Lung (tissue), 12 donors: Measurements from ENCODE around the gene HLCS. TPM values are rescaled to one million over a fixed set of nuclear protein-coding genes. Genes with fewer than 3 reads are reported as not detected.

Experiments
- ATAC-seq: fragments of 200-7000 bp; cut with Tn5 transposase; one replicate; pipeline ENCODE4 v1.9.1; 2020; ENCODE audit warnings: moderate number of reproducible peaks; ENCODE audit not compliant: insufficient read depth, low FRiP score
- DNase-seq, 3 donors: peaks; one replicate each; pipeline ENCODE4 v3.0.0-alpha.2; 2013 to 2017
- H3K27ac ChIP-seq, 2 donors: one replicate each; pipeline ENCODE4 v1.5.1; 2013; ENCODE audit warnings: mild to moderate bottlenecking in 2 of 2, moderate library complexity in 2 of 2, control low read depth in 1 of 2, inconsistent platforms in 1 of 2, low read depth in 1 of 2, low read length in 1 of 2
- H3K27me3 ChIP-seq, 3 donors: one replicate each; pipeline ENCODE4 v1.5.1; 2013; ENCODE audit warnings: low read length in 2 of 3; ENCODE audit not compliant: control insufficient read depth in 3 of 3, insufficient read depth in 3 of 3
- H3K36me3 ChIP-seq, 4 donors: one replicate each; pipeline ENCODE4 v1.5.1; 2013; ENCODE audit warnings: low read length in 4 of 4, mild to moderate bottlenecking in 1 of 4, moderate library complexity in 1 of 4; ENCODE audit not compliant: control insufficient read depth in 4 of 4, insufficient read depth in 4 of 4
- H3K4me1 ChIP-seq, 5 donors: one replicate each; pipeline ENCODE4 v1.5.1; 2013; ENCODE audit warnings: low read length in 5 of 5, mild to moderate bottlenecking in 2 of 5, moderate library complexity in 1 of 5; ENCODE audit not compliant: control insufficient read depth in 5 of 5, insufficient read depth in 5 of 5
- H3K4me3 ChIP-seq: one replicate; pipeline ENCODE4 v1.5.1; 2013; ENCODE audit warnings: mild to moderate bottlenecking, control low read depth, moderate library complexity
- H3K9ac ChIP-seq, 2 donors: one replicate each; pipeline ENCODE4 v1.5.1; 2013; ENCODE audit warnings: low read length in 2 of 2, control low read depth in 1 of 2; ENCODE audit not compliant: insufficient read depth in 1 of 2
- H3K9me3 ChIP-seq, 4 donors: one replicate each; pipeline ENCODE4 v1.5.1; 2013; ENCODE audit warnings: low read length in 3 of 4, mild to moderate bottlenecking in 1 of 4, moderate library complexity in 1 of 4; ENCODE audit not compliant: control insufficient read depth in 4 of 4, insufficient read depth in 3 of 4
- CTCF ChIP-seq: IDR thresholded peaks from 2 replicates; pipeline ENCODE4 v1.5.1; 2012; ENCODE audit warnings: mild to moderate bottlenecking; ENCODE audit errors: control extremely low read depth, extremely low read depth
- WGBS, 2 donors: extraction: QIAGEN DNeasy Blood & Tissue Kit; methylation state at CpG; one replicate each; pipeline ENCODE4 v1.1.7; 2013; 5-methylcytosine and 5-hydroxymethylcytosine counted together
- polyA plus RNA-seq, 2 donors: library from polyadenylated mRNA; stranded (reverse); fragments of 200-250 nt; gene quantifications; one replicate each; pipeline ENCODE4 v1.2.1, GENCODE V29; 2013
- total RNA-seq, 2 donors: library from RNA; depleted of rRNA in 1 of 2; stranded (reverse); fragments of >200 nt in 1 of 2; gene quantifications; one replicate each; pipeline ENCODE4 v1.2.1, GENCODE V29; 2014 to 2021
- donor health status: control.
- donor health status: control.
- donor health status: Bipolar disorder and iron deficiency.
- donor health status: healthy.
- donor health status: DM: yes; HTN: yes; CAD: no.

Gene HLCS
- total and polyA plus RNA-seq, 4 donors, result 5.0 to 28.8 (median 17.5) TPM

GRCh38 chr21:36964827-36965719 lies 1.4 kb downstream of the HLCS start:
- TF ChIP-seq CTCF, result no peak
- 81 to 82% methylated on average over 8 of the region's 8 CpGs for WGBS, 2 donors
- DNase-seq, result no peak
- no peak overlapping the region for H3K9ac ChIP-seq
- peaks cover 0 to 12% (median 3%) of the 10 kb centered on the region in 4 donors for H3K36me3 ChIP-seq
- no peak overlapping the region for H3K4me3 ChIP-seq
- peaks cover 0 to 10% (median 3%) of the 10 kb centered on the region in 5 donors for H3K4me1 ChIP-seq
- ATAC-seq, result no peak
- H3K27ac ChIP-seq, result no peak overlapping the region
- H3K9me3 ChIP-seq, result no peaks in the 10 kb centered on the region
- no peaks in the 10 kb centered on the region for H3K27me3 ChIP-seq

- WGBS, 2 donors, result 78 to 90% methylated on average over 4 of the region's 4 CpGs
- H3K4me1 ChIP-seq, result peaks cover 0 to 10% (median 3%) of the 10 kb centered on the region in 5 donors
- peaks cover 0 to 13% (median 5%) of the 10 kb centered on the region in 4 donors for H3K36me3 ChIP-seq
- DNase-seq, result no peak
- no peaks in the 10 kb centered on the region for H3K9me3 ChIP-seq
- ATAC-seq, result no peak
- H3K27me3 ChIP-seq, result no peaks in the 10 kb centered on the region
- no peak overlapping the region for H3K4me3 ChIP-seq
- no peak overlapping the region for H3K27ac ChIP-seq
- no peak for TF ChIP-seq CTCF
- no peak overlapping the region for H3K9ac ChIP-seq
Observed at GRCh38 chr21:36964398-36964797, 2.1 kb downstream of the HLCS start.

- H3K9ac ChIP-seq, result no peak overlapping the region
- ATAC-seq, result no peak
- peaks cover 0 to 13% (median 7%) of the 10 kb centered on the region in 4 donors for H3K36me3 ChIP-seq
- H3K4me1 ChIP-seq, result peaks cover 0 to 10% (median 3%) of the 10 kb centered on the region in 5 donors
- no peaks in the 10 kb centered on the region for H3K9me3 ChIP-seq
- H3K27me3 ChIP-seq, result no peaks in the 10 kb centered on the region
- H3K4me3 ChIP-seq, result no peak overlapping the region
- DNase-seq, result no peak
- 78 to 91% methylated on average over 11 of the region's 11 CpGs for WGBS, 2 donors
- no peak overlapping the region for H3K27ac ChIP-seq
- no peak for TF ChIP-seq CTCF
Observed at GRCh38 chr21:36962098-36962780, 4.2 kb downstream of the HLCS start.
